GM12878 (cell line): Measurements from ENCODE around the gene TBL1XR1. TPM values are rescaled to one million over a fixed set of nuclear protein-coding genes. Genes with fewer than 3 reads are reported as not detected.

ENCODE experiments used
- ATAC-seq: fragments of 200-7000 bp; cut with Tn5 transposase; 3 replicates; pipeline ENCODE4 v1.9.1; 2020; ENCODE audit warnings: mild to moderate bottlenecking, moderate library complexity
- BruUV-seq: library from RNA; stranded (reverse); fragments of 400-500 nt; replicated peaks from 2 replicates; lab custom pipeline; 2021; lab: Mats Ljungman, UMichigan
- CTCF ChIA-PET: fragments of 300-600 bp; sonication (Branson Sonifier 250); formaldehyde crosslinking; extraction: SDS; loops from one replicate; lab custom pipeline; 2021; ENCODE audit warnings: inconsistent platforms; lab: Yijun Ruan, JAX
- POLR2A ChIA-PET: fragments of 350-600 bp; formaldehyde crosslinking; extraction: SDS; loops from one replicate; lab custom pipeline; 2021; ENCODE audit warnings: inconsistent platforms; lab: Charles Lee
- RAD21 ChIA-PET: fragments of 300-600 bp; sonication (Branson Sonifier 250); formaldehyde crosslinking; loops from one replicate; lab custom pipeline; 2023; ENCODE audit warnings: antibody characterized with exemption; ENCODE audit not compliant: unreplicated experiment; lab: Charles Lee
- SMC1A ChIA-PET: fragments of 300-600 bp; sonication (Branson Sonifier 250); formaldehyde crosslinking; loops from one replicate; lab custom pipeline; 2023; ENCODE audit not compliant: unreplicated experiment, uncharacterized antibody; lab: Charles Lee
- DNase-seq: peaks from one replicate; pipeline ENCODE4 v3.0.0-alpha.2; 2011; ENCODE audit warnings: low read depth, low spot score
- FAIRE-seq: peaks from 3 replicates; lab custom pipeline; 2011; peaks lifted over from hg19 to GRCh38; lab: Jason Lieb, UNC
- H2AFZ ChIP-seq: 2 replicates; pipeline ENCODE4 v1.6.0; 2011; ENCODE audit warnings: low read depth, low read length, control low read depth; ENCODE audit not compliant: control insufficient read depth
- H3K27ac ChIP-seq: 2 replicates; pipeline ENCODE4 v1.5.1; 2011; ENCODE audit warnings: control low read depth; ENCODE audit not compliant: control insufficient read depth, insufficient read depth
- H3K27me3 ChIP-seq, 2 experiments: replicated peaks in 1 of 2; 2 replicates each; pipeline versions ENCODE4 v1.6.0 to v1.6.1; 2011; ENCODE audit warnings: low read length in 1 of 2; ENCODE audit not compliant: control insufficient read depth in 2 of 2, insufficient read depth in 2 of 2
- H3K36me3 ChIP-seq, 2 experiments: 2 replicates each; pipeline ENCODE4 v1.5.1; 2011; ENCODE audit warnings: low read length in 1 of 2; ENCODE audit not compliant: control insufficient read depth in 2 of 2, insufficient read depth in 2 of 2
- H3K4me1 ChIP-seq: 2 replicates; pipeline ENCODE4 v1.6.1; 2011; ENCODE audit warnings: mild to moderate bottlenecking, low read length, moderate library complexity, mixed read lengths; ENCODE audit not compliant: control insufficient read depth, insufficient read depth
- H3K4me2 ChIP-seq: 2 replicates; pipeline ENCODE4 v1.6.0; 2011; ENCODE audit warnings: control low read depth; ENCODE audit not compliant: control insufficient read depth, insufficient read depth
- H3K4me3 ChIP-seq: fragments of 200-600 bp; sonication (generic); 2 replicates; pipeline ENCODE4 v1.5.1; 2016
- H3K79me2 ChIP-seq: 2 replicates; pipeline ENCODE4 v1.6.0; 2011; ENCODE audit warnings: low read length; ENCODE audit not compliant: control insufficient read depth, insufficient read depth
- H3K9ac ChIP-seq: 2 replicates; pipeline ENCODE4 v1.8.0; 2011; ENCODE audit warnings: low read length, control low read depth, mixed read lengths; ENCODE audit not compliant: control insufficient read depth, insufficient read depth
- H3K9me3 ChIP-seq: replicated peaks from 3 replicates; pipeline ENCODE4 v1.5.1; 2011; ENCODE audit warnings: mild to moderate bottlenecking, low read length; ENCODE audit not compliant: control insufficient read depth, insufficient read depth
- H4K20me1 ChIP-seq: 2 replicates; pipeline ENCODE4 v1.6.0; 2011; ENCODE audit not compliant: control insufficient read depth, insufficient read depth
- CUX1 ChIP-seq: IDR thresholded peaks from 2 replicates; pipeline ENCODE4 v1.6.1; 2012; ENCODE audit warnings: improper control_type of control experiment, low read depth, low read length; ENCODE audit not compliant: insufficient replicate concordance
- PKNOX1 ChIP-seq: fragments of 450-650 bp; IDR thresholded peaks from 2 replicates; pipeline ENCODE4 v1.6.1; 2016; ENCODE audit warnings: mild to moderate bottlenecking
- SMC3 ChIP-seq: IDR thresholded peaks from 2 replicates; pipeline ENCODE4 v1.6.1; 2011; ENCODE audit warnings: low read length, improper control_type of control experiment, borderline replicate concordance
- WGBS: methylation state at CpG from one replicate; pipeline ENCODE4 v1.1.6; 2016; ENCODE audit warnings: low lambda C conversion rate; ENCODE audit not compliant: insufficient replicate concordance, insufficient coverage; ENCODE audit errors: missing lambda C conversion rate; 5-methylcytosine and 5-hydroxymethylcytosine counted together
- in situ Hi-C: fragments of 300-500 bp; cut with MboI; formaldehyde crosslinking; loops from 9 replicates; pipeline ENCODE4 v1.14.3; 2018; ENCODE audit warnings: mixed read lengths
- intact Hi-C: fragments of 100-400 bp; cut with micrococcal nuclease; formaldehyde crosslinking; loops from one replicate; pipeline ENCODE4 v1.14.2; 2022; ENCODE audit not compliant: unreplicated experiment
- polyA plus RNA-seq, 11 experiments: library from polyadenylated mRNA; depleted of rRNA in 4 of 11; unstranded in 6 of 11; stranded (reverse) in 5 of 11; fragments of >200 nt; fragmentation: Nextera tagmentation in 4 of 11; fragmentation: Illumina TruSeq in 1 of 11; extraction: Ambion mirVana in 4 of 11; extraction: Trizol in 1 of 11; gene quantifications; 1 replicate in 1 of 11; 2 replicates in 10 of 11; pipeline versions ENCODE4 v1.2.1 to v1.2.3, GENCODE V29; 2011 to 2016; ENCODE audit warnings: inconsistent platforms in 2 of 11, missing spikeins in 2 of 11, low read depth in 1 of 11
- total RNA-seq, 4 experiments: library from RNA; depleted of rRNA in 3 of 4; stranded (reverse); fragments of >200 nt in 3 of 4; fragmentation: Illumina TruSeq in 1 of 4; extraction: Trizol in 1 of 4; gene quantifications; 2 replicates each; pipeline versions ENCODE4 v1.2.1 to v1.2.3, GENCODE V29; 2013 to 2021
- TF ChIP-seq, protein P1 (sequence below): fragments of 450-650 bp; IDR thresholded peaks from 2 replicates; pipeline ENCODE4 v1.6.1; 2016; ENCODE audit warnings: mild to moderate bottlenecking

The TBL1XR1 gene
- total and polyA plus RNA-seq, 10 of the 15 experiments (the other 5 are each of a cell fraction or from before 2014, with no cell fraction given) = 13.0 to 115 (median 60.4) TPM

DNA sequence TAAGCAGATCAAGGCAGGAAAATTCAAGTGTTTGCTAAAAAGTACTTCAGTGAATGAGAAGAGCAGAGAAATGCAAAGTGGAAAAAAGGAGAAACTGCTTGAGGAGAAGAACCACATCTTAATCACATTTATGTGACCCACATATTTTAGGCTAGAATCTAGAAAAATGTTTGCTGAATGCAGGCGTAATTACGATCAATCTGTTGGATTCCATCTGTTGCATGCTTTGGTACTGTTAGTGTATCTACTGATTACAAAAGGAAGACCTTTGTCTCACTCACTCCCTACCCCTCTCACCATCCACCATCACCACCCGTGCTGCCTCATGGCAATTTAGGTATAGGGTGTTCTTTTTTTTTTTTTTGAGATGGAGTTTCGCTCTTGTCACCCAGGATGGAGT, 9.7 kb upstream of the TBL1XR1 start:
- no peak for FAIRE-seq
- in situ Hi-C loops = no loop called here
- no peak for ATAC-seq
- CTCF ChIA-PET = no interaction called here
- WGBS = 89% methylated on average over 3 of the region's 4 CpGs
- TF ChIP-seq SMC3 (no peak), PKNOX1 (no peak), CUX1 (no peak)
- TF ChIP-seq, protein P1, sequence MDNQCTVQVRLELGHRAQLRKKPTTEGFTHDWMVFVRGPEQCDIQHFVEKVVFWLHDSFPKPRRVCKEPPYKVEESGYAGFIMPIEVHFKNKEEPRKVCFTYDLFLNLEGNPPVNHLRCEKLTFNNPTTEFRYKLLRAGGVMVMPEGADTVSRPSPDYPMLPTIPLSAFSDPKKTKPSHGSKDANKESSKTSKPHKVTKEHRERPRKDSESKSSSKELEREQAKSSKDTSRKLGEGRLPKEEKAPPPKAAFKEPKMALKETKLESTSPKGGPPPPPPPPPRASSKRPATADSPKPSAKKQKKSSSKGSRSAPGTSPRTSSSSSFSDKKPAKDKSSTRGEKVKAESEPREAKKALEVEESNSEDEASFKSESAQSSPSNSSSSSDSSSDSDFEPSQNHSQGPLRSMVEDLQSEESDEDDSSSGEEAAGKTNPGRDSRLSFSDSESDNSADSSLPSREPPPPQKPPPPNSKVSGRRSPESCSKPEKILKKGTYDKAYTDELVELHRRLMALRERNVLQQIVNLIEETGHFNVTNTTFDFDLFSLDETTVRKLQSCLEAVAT = no peak
- SMC1A ChIA-PET = no interaction called here
- DNase-seq = no peak
- Histone ChIP-seq H3K4me3 (no peak overlapping the region), H3K4me1 (peaks cover 9% of the 10 kb centered on the region), H3K36me3 (no peaks in the 10 kb centered on the region), H4K20me1 (no peaks in the 10 kb centered on the region), H3K9ac (no peak overlapping the region), H3K27me3 (no peaks in the 10 kb centered on the region), H3K79me2 (no peaks in the 10 kb centered on the region), H3K27ac (no peak overlapping the region), H2AFZ (no peak overlapping the region), H3K9me3 (no peaks in the 10 kb centered on the region; the same call in 1 of the 3 replicates), H3K4me2 (no peak overlapping the region)
- RAD21 ChIA-PET = no interaction called here
- intact Hi-C loops = no loop called here
- POLR2A ChIA-PET = no interaction called here
- BruUV-seq = no TSS peak
